Esophagus squamous epithelium (tissue), 5 donors: Measurements from ENCODE around the gene ARHGAP27. TPM values are rescaled to one million over a fixed set of nuclear protein-coding genes. Genes with fewer than 3 reads are reported as not detected.
A peak's percentile ranks its signal among the peaks of the same experiment; 100 is the strongest.

Experiments used
- DNase-seq: peaks from one replicate; lab custom pipeline; 2025; lab: John Stamatoyannopoulos, UW
- H3K27ac ChIP-seq, 4 donors: fragments of 200-600 bp; sonication (generic); one replicate each; pipeline ENCODE4 v1.5.1; 2016 to 2019; ENCODE audit warnings: mild to moderate bottlenecking in 1 of 4
- H3K27me3 ChIP-seq, 4 donors: fragments of 200-600 bp; sonication (generic); 1 replicate in 3 of 4; 2 replicates in 1 of 4; pipeline versions ENCODE4 v1.5.1 to v1.6.0; 2017 to 2021; ENCODE audit warnings: antibody characterized with exemption in 1 of 4
- H3K36me3 ChIP-seq, 3 donors: fragments of 200-600 bp; sonication (generic); one replicate each; pipeline ENCODE4 v1.5.1; 2016 to 2019
- H3K4me1 ChIP-seq, 3 donors: fragments of 200-600 bp; sonication (generic); one replicate each; pipeline ENCODE4 v1.5.1; 2017 to 2019
- H3K4me3 ChIP-seq, 4 donors: fragments of 200-600 bp; sonication (generic); 1 replicate in 3 of 4; 2 replicates in 1 of 4; pipeline ENCODE4 v1.5.1; 2016 to 2019; ENCODE audit warnings: mild to moderate bottlenecking in 2 of 4, moderate library complexity in 1 of 4
- H3K9me3 ChIP-seq, 3 donors: fragments of 200-600 bp; sonication (generic); one replicate each; pipeline ENCODE4 v1.5.1; 2016 to 2019
- POLR2A ChIP-seq, 4 donors: fragments of 450-650 bp; IDR thresholded peaks; one replicate each; pipeline ENCODE4 v1.6.1; 2017; ENCODE audit warnings: antibody characterized with exemption in 4 of 4, mild to moderate bottlenecking in 4 of 4, moderate library complexity in 3 of 4
- WGBS, 2 donors: methylation state at CpG; one replicate each; pipeline ENCODE4 v1.1.5; 2018; 5-methylcytosine and 5-hydroxymethylcytosine counted together
- intact Hi-C: fragments of 100-400 bp; cut with DNase I; formaldehyde crosslinking; loops from one replicate; pipeline ENCODE4 v1.15.0; 2022
- total RNA-seq, 4 donors: library from RNA; depleted of rRNA; stranded (reverse); fragments of >200 nt; gene quantifications; one replicate each; pipeline ENCODE4 v1.1.0, GENCODE V29; 2016
- TF ChIP-seq, protein P1 (sequence below), 6 experiments: fragments of 450-650 bp in 4 of 6; fragments of 200-600 bp in 2 of 6; sonication (generic) in 2 of 6; IDR thresholded peaks; one replicate each; pipeline ENCODE4 v1.5.1; 2016 to 2019; ENCODE audit warnings: antibody characterized with exemption in 6 of 6, mild to moderate bottlenecking in 4 of 6, moderate library complexity in 4 of 6
- donor health status: DM: yes; HTN: yes; CAD: no.

Gene ARHGAP27
- total RNA-seq, 4 donors from 2014 or later = 37.7 to 146 (median 103) TPM

DNA sequence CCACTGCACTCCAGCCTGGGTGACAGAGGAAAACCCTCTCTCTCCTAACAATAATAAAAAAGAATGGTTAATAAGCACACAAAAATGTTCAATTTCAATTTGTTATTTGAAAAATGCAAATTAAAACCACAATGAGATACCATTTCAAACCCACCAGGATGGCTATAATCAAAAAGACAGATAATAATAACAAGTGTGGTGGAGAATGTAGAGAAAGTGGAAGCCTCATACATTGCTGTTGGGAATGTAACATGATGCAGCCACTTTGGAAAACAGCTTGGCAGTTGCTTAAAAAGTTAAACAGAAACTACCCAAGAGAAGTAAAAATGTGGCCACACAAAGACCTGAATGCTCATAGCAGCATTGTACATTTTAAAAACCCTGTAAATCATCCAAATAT lies 64.0 kb downstream of the ARHGAP27 start:
- Histone ChIP-seq H3K27ac (no peak overlapping the region), H3K36me3 (no peaks in the 10 kb centered on the region), H3K9me3 (no peaks in the 10 kb centered on the region), H3K4me3 (no peak overlapping the region), H3K4me1 (peaks cover 11 to 41% (median 22%) of the 10 kb centered on the region in 3 donors), H3K27me3 (no peaks in the 10 kb centered on the region)
- intact Hi-C loops = no loop called here
- no peak for DNase-seq
- no peak for TF ChIP-seq POLR2A (IDR thresholded peaks at IDR 0.05)
- TF ChIP-seq, protein P1, sequence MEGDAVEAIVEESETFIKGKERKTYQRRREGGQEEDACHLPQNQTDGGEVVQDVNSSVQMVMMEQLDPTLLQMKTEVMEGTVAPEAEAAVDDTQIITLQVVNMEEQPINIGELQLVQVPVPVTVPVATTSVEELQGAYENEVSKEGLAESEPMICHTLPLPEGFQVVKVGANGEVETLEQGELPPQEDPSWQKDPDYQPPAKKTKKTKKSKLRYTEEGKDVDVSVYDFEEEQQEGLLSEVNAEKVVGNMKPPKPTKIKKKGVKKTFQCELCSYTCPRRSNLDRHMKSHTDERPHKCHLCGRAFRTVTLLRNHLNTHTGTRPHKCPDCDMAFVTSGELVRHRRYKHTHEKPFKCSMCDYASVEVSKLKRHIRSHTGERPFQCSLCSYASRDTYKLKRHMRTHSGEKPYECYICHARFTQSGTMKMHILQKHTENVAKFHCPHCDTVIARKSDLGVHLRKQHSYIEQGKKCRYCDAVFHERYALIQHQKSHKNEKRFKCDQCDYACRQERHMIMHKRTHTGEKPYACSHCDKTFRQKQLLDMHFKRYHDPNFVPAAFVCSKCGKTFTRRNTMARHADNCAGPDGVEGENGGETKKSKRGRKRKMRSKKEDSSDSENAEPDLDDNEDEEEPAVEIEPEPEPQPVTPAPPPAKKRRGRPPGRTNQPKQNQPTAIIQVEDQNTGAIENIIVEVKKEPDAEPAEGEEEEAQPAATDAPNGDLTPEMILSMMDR (IDR thresholded peaks at IDR 0.05) = no peak

DNA sequence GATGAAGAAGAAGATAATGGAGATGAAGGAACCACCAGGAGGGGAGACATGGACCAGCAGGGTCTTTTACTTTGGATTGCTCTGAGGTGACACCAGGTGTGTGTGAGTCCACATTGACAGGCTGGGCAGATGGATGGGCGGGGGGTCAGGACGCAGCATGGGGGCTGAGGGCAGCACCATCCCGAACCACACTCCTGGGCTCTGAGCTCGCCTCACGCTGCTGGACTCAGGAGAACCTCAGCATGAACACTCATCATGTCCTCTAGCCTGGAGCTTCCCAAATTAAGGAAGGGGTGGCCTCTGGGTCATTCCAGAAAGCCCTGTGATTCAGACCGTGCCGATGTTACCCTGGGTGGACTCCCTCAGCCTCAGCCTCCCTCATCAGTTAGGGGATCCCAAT lies 65.5 kb downstream of the ARHGAP27 start:
- no peak overlapping the region for H3K27ac ChIP-seq
- H3K4me1 ChIP-seq = peaks cover 8 to 31% (median 13%) of the 10 kb centered on the region in 3 donors
- intact Hi-C loops = no loop called here
- no peaks in the 10 kb centered on the region for H3K36me3 ChIP-seq
- 67 to 91% methylated on average over 3 to 5 of the region's 7 CpGs for WGBS, 2 donors
- H3K9me3 ChIP-seq = no peaks in the 10 kb centered on the region
- TF ChIP-seq, protein P1 (IDR thresholded peaks at IDR 0.05) = no peak
- TF ChIP-seq POLR2A (IDR thresholded peaks at IDR 0.05) = no peak
- no peak overlapping the region for H3K4me3 ChIP-seq
- DNase-seq = no peak
- H3K27me3 ChIP-seq = no peaks in the 10 kb centered on the region

DNA sequence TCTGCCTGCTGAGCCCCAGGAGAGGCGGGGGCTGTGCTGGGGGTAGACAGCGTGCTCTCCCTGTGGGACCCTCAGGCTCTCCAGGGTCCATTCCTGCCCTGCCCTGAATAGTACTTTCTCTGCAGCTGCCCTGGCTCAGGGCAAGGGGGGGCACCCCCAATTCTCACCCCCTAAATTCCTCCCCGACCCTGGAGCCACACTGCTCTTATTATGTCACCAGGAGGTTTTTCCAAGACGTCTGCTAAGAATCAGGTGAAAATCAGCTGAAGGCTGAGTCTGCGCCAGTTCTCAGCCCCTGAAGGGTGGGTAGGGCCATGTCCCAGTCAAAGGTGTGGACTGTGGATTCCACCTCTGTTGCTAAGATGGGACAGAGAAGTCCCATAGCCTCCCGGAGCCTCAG lies 66.0 kb downstream of the ARHGAP27 start:
- intact Hi-C loops = no loop called here

DNA sequence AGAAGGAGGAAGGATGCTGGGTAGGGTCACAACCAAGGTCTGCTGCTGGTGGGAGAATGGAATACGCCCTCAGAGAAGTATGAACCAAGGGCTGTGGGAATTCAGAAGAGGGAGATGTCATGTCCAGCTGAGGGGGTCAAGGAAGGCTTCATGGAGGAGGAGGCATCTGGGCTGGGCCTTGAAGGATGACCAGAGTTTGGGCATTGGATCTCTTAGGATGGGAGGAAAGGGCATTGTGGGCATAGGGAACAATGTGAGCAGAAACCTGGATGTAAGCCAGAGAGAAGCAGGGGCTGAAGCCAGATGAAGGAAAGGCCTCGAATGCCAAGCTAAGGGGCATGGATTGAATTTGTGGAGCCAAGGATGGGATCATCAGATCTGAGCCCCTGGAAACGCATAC lies 66.6 kb downstream of the ARHGAP27 start:
- Histone ChIP-seq H3K9me3 (no peaks in the 10 kb centered on the region), H3K4me3 (no peak overlapping the region), H3K27ac (no peak overlapping the region), H3K4me1 (peaks cover 0 to 20% (median 3%) of the 10 kb centered on the region in 3 donors), H3K36me3 (no peaks in the 10 kb centered on the region), H3K27me3 (no peaks in the 10 kb centered on the region)
- intact Hi-C loops = no loop called here
- no peak for DNase-seq
- TF ChIP-seq, protein P1 (IDR thresholded peaks at IDR 0.05) = no peak
- no peak for TF ChIP-seq POLR2A (IDR thresholded peaks at IDR 0.05)
- 77 to 82% methylated on average over 3 of the region's 3 CpGs for WGBS, 2 donors

More for the DNA sequence above, 66.0 kb downstream of the ARHGAP27 start:
- DNase-seq = no peak
- H3K36me3 ChIP-seq = no peaks in the 10 kb centered on the region
- peaks cover 4 to 26% (median 7%) of the 10 kb centered on the region in 3 donors for H3K4me1 ChIP-seq
- H3K4me3 ChIP-seq = no peak overlapping the region
- 76% methylated on average over 6 of the region's 6 CpGs; no CpG with 5 or more reads in 1 of the 2 donors for WGBS, 2 donors
- no peaks in the 10 kb centered on the region for H3K27me3 ChIP-seq
- no peak overlapping the region for H3K27ac ChIP-seq
- TF ChIP-seq, protein P1 (IDR thresholded peaks at IDR 0.05) = no peak
- no peak for TF ChIP-seq POLR2A (IDR thresholded peaks at IDR 0.05)
- no peaks in the 10 kb centered on the region for H3K9me3 ChIP-seq

DNA sequence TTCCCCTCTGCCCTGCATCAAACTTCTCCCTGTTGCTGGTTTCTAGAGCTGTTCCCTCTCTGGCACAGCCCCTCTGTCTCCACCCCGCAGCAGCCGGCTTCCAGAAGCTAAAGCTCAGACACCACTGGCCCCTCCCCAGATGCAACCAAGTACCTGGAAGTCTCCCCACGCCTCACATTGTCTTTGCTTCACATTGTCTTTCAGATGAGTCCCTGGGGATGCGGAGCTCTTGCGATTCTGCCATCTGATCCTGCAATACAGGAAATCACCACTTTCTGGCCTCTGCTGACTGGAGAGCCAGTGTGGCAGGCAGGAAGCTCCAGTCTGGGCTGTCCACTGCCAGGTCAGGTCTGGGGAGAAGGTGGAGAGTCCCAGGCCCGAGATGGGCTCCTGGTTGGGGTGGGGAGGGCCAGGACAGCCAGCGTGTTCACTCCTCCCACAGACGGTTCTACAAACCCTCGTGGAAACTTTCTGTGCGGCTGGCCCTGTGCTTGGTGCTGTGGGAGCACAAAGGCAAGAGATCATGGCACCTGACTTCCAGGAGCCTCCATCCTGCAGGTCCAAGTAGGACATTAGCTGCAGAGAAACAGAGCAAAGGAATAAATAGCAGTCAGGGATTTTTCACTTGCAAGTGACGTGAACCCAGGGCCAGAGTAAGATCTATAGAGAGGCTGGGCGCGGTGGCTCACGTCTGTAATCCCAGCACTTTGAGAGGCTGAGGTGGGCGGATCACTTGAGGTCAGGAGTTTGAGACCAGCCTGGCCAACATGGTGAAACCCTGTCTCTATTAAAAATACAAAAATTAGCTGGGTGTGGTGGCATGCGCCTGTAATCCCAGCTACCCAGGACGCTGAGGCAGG lies 67.9 kb downstream of the ARHGAP27 start:
- 70 to 73% methylated on average over 12 to 16 of the region's 17 CpGs for WGBS, 2 donors
- no peak for TF ChIP-seq POLR2A (IDR thresholded peaks at IDR 0.05)
- TF ChIP-seq, protein P1 (IDR thresholded peaks at IDR 0.05) = peak in 1 of 6 experiments; percentile 24
- DNase-seq = no peak

More for the DNA sequence above, 67.9 kb downstream of the ARHGAP27 start:
- H3K27ac ChIP-seq = no peak overlapping the region
- H3K4me3 ChIP-seq = no peak overlapping the region
- H3K4me1 ChIP-seq = peaks cover 0 to 13% (median 0%) of the 10 kb centered on the region in 3 donors
- no peaks in the 10 kb centered on the region for H3K9me3 ChIP-seq
- H3K27me3 ChIP-seq = no peaks in the 10 kb centered on the region
- no peaks in the 10 kb centered on the region for H3K36me3 ChIP-seq
- intact Hi-C loops = no loop called here
